ENCODE measurements around the gene GSG1L.

DNA sequence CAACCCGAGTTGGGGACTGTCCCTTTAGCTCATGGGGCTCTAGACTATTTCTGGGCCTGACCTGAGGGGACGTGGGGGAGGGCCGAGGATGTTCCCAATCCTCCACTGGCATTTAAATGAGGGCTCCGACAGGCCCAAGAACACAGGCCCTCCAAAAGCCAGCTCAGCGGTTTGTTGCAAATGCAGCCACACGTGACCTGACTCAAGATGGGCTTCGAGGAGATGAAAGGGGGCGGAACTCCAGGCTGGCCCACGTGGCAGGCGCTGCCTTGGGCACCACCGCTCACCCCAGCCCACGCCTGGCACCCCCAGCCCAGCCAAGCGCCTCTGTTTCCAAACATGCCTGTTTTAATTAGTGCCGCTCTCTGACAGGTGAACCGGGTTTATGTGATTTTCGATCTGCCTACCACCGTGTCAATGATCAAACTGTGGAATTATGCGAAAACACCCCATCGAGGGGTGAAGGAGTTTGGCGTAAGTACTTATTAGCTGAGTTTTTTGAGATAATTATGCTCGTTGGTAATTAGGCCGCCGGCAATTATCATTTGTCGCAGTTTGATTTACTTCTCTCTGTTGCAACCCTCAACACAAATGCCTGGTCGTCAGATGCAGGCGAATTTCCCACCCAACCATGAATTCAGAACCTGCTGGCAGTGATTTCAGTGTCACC lies 286.8 kb downstream of the GSG1L start:
- TF ChIP-seq YY1 (IDR thresholded peaks at IDR 0.05; ENCODE audit: low read depth) = no peak
- TF ChIP-seq, protein P1, sequence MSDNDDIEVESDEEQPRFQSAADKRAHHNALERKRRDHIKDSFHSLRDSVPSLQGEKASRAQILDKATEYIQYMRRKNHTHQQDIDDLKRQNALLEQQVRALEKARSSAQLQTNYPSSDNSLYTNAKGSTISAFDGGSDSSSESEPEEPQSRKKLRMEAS (IDR thresholded peaks at IDR 0.05) = no peak
- no peak for TF ChIP-seq EGR1 (IDR thresholded peaks at IDR 0.05)
